HEK293 (cell line): Measurements from ENCODE around the gene CENPF.

Source experiments
- CTCF ChIA-PET: fragments of 350-600 bp; formaldehyde crosslinking; extraction: SDS; loops from one replicate; lab custom pipeline; 2021; ENCODE audit warnings: antibody characterized with exemption; lab: Yijun Ruan, JAX
- POLR2A ChIA-PET: fragments of 300-600 bp; formaldehyde crosslinking; extraction: SDS; loops from one replicate; lab custom pipeline; 2020; ENCODE audit warnings: antibody characterized with exemption, inconsistent platforms; lab: Yijun Ruan, JAX
- H3K27ac ChIP-seq: fragments of 200-500 bp; sonication (Bioruptor generic); 2 replicates; pipeline ENCODE4 v1.5.1; 2014; ENCODE audit warnings: low read depth, low read length, control low read depth, inconsistent platforms; ENCODE audit errors: extremely low read depth
- H3K36me3 ChIP-seq, 2 experiments: fragments of 200-500 bp in 1 of 2; sonication (Bioruptor generic) in 1 of 2; 1 replicate in 1 of 2; 2 replicates in 1 of 2; pipeline ENCODE4 v1.5.1; 2014 to 2017; ENCODE audit warnings: inconsistent platforms in 2 of 2, low read length in 2 of 2; ENCODE audit not compliant: control insufficient read depth in 2 of 2, insufficient read depth in 1 of 2
- H3K4me1 ChIP-seq: fragments of 200-500 bp; sonication (Bioruptor generic); 2 replicates; pipeline ENCODE4 v1.5.1; 2014; ENCODE audit warnings: mild to moderate bottlenecking, low read length, inconsistent platforms; ENCODE audit not compliant: control insufficient read depth, insufficient read depth
- H3K4me3 ChIP-seq: 2 replicates; pipeline ENCODE4 v1.5.1; 2011; ENCODE audit warnings: low read depth, mild to moderate bottlenecking, control low read depth, low read length, moderate library complexity
- H3K9me3 ChIP-seq: fragments of 200-500 bp; sonication (Bioruptor generic); 2 replicates; pipeline ENCODE4 v1.5.1; 2014; ENCODE audit warnings: low read depth, low read length, inconsistent platforms; ENCODE audit not compliant: control insufficient read depth, insufficient read depth
- BCL11B ChIP-seq: fragments of 450-650 bp; formaldehyde crosslinking; IDR thresholded peaks from 2 replicates; pipeline ENCODE4 v1.5.1; 2016; ENCODE audit warnings: low read depth, missing biosample characterization, missing genetic modification characterization
- GLIS1 ChIP-seq: fragments of 450-650 bp; formaldehyde crosslinking; IDR thresholded peaks from 2 replicates; pipeline ENCODE4 v1.5.1; 2016; ENCODE audit warnings: missing biosample characterization, missing genetic modification characterization
- PATZ1 ChIP-seq: fragments of 450-650 bp; formaldehyde crosslinking; IDR thresholded peaks from 2 replicates; pipeline ENCODE4 v1.5.1; 2016; ENCODE audit warnings: missing biosample characterization, missing genetic modification characterization
- YY2 ChIP-seq: fragments of 450-650 bp; formaldehyde crosslinking; IDR thresholded peaks from 2 replicates; pipeline ENCODE4 v1.5.1; 2016; ENCODE audit warnings: missing biosample characterization, missing genetic modification characterization
- ZBTB11 ChIP-seq: fragments of 450-650 bp; formaldehyde crosslinking; conservative IDR thresholded peaks from 2 replicates; pipeline ENCODE4 v1.5.1; 2016; ENCODE audit warnings: low read depth, missing biosample characterization, missing genetic modification characterization
- ZBTB21 ChIP-seq: fragments of 450-650 bp; formaldehyde crosslinking; IDR thresholded peaks from 2 replicates; pipeline ENCODE4 v1.5.1; 2017; ENCODE audit warnings: missing biosample characterization, missing genetic modification characterization
- ZNF121 ChIP-seq: fragments of 450-650 bp; formaldehyde crosslinking; IDR thresholded peaks from 2 replicates; pipeline ENCODE4 v1.5.1; 2016; ENCODE audit warnings: missing biosample characterization, missing genetic modification characterization
- ZNF133 ChIP-seq: fragments of 450-650 bp; formaldehyde crosslinking; IDR thresholded peaks from 2 replicates; pipeline ENCODE4 v1.5.1; 2016; ENCODE audit warnings: missing biosample characterization, missing genetic modification characterization
- ZNF169 ChIP-seq: fragments of 450-650 bp; formaldehyde crosslinking; IDR thresholded peaks from 2 replicates; pipeline ENCODE4 v1.5.1; 2016; ENCODE audit warnings: missing biosample characterization, missing genetic modification characterization
- ZNF19 ChIP-seq: fragments of 450-650 bp; formaldehyde crosslinking; IDR thresholded peaks from 2 replicates; pipeline ENCODE4; 2016; ENCODE audit warnings: missing biosample characterization, missing genetic modification characterization, low read depth
- ZNF23 ChIP-seq: fragments of 450-650 bp; formaldehyde crosslinking; IDR thresholded peaks from 2 replicates; pipeline ENCODE4 v1.5.1; 2016; ENCODE audit warnings: missing biosample characterization, missing genetic modification characterization, borderline replicate concordance
- ZNF280C ChIP-seq: fragments of 450-650 bp; formaldehyde crosslinking; IDR thresholded peaks from 2 replicates; pipeline ENCODE4 v1.5.1; 2016; ENCODE audit warnings: missing biosample characterization, missing genetic modification characterization
- ZNF335 ChIP-seq: fragments of 450-650 bp; formaldehyde crosslinking; conservative IDR thresholded peaks from 2 replicates; pipeline ENCODE4 v1.5.1; 2016; ENCODE audit warnings: missing biosample characterization, missing genetic modification characterization
- ZNF354C ChIP-seq: fragments of 450-650 bp; formaldehyde crosslinking; IDR thresholded peaks from 2 replicates; pipeline ENCODE4 v1.5.1; 2016; ENCODE audit warnings: missing biosample characterization, missing genetic modification characterization, low read depth, borderline replicate concordance
- ZNF37A ChIP-seq: fragments of 450-650 bp; IDR thresholded peaks from 2 replicates; pipeline ENCODE4 v1.5.1; 2018; ENCODE audit warnings: missing biosample characterization, missing genetic modification characterization
- ZNF48 ChIP-seq: fragments of 450-650 bp; formaldehyde crosslinking; IDR thresholded peaks from 2 replicates; pipeline ENCODE4 v1.5.1; 2016; ENCODE audit warnings: missing biosample characterization, missing genetic modification characterization
- ZNF629 ChIP-seq: fragments of 450-650 bp; formaldehyde crosslinking; IDR thresholded peaks from 2 replicates; pipeline ENCODE4 v1.5.1; 2017; ENCODE audit warnings: missing biosample characterization, missing genetic modification characterization
- ZNF654 ChIP-seq: fragments of 450-650 bp; formaldehyde crosslinking; IDR thresholded peaks from 2 replicates; pipeline ENCODE4 v1.5.1; 2016; ENCODE audit warnings: low read depth, missing biosample characterization, missing genetic modification characterization
- ZNF692 ChIP-seq: fragments of 450-650 bp; formaldehyde crosslinking; IDR thresholded peaks from 2 replicates; pipeline ENCODE4 v1.5.1; 2016; ENCODE audit warnings: missing biosample characterization, missing genetic modification characterization
- ZNF776 ChIP-seq: fragments of 450-650 bp; formaldehyde crosslinking; IDR thresholded peaks from 2 replicates; pipeline ENCODE4 v1.5.0; 2017; ENCODE audit warnings: missing biosample characterization, missing genetic modification characterization, borderline replicate concordance
- ZNF791 ChIP-seq: fragments of 450-650 bp; formaldehyde crosslinking; IDR thresholded peaks from 2 replicates; pipeline ENCODE4 v1.5.1; 2016; ENCODE audit warnings: missing biosample characterization, missing genetic modification characterization

The CENPF gene

GRCh38 chr1:214579183-214579582, 23.8 kb upstream of the CENPF start (continued):
- TF ChIP-seq ZNF169 (tag by site-specific recombination) (no peak), ZNF121 (no peak)
- TF ChIP-seq, all 188 proteins: peak for 0

- ChIA-PET POLR2A (interaction anchor here (0.8 kb wide), 1 partner anchor 89 kb away, joined by 6 read pairs; no protein-coding TSS in a partner anchor), CTCF (interaction anchor here (0.6 to 19.1 kb wide), 7 partner anchors 89 to 1617 kb away, joined by 3 to 404 read pairs (median 5); no protein-coding TSS in a partner anchor)
- H3K4me1 ChIP-seq: no peaks in the 10 kb centered on the region
- no peak for TF ChIP-seq ZNF48
- no peak for TF ChIP-seq ZBTB21
- no peak for TF ChIP-seq ZNF791 (tag by site-specific recombination)
- no peak for TF ChIP-seq ZNF23
- TF ChIP-seq ZBTB11 (tag by site-specific recombination): no peak
- TF ChIP-seq ZNF692 (tag by site-specific recombination): peak; percentile 55
- TF ChIP-seq ZNF133 (tag by site-specific recombination): no peak
- no peak for TF ChIP-seq YY2 (tag by site-specific recombination)
- TF ChIP-seq ZNF654 (tag by site-specific recombination): no peak
- 0 out of 2 replicates have a peak, but pooled peaks have one; percentile 39 for TF ChIP-seq GLIS1 (tag by site-specific recombination)
- TF ChIP-seq ZNF335 (tag by site-specific recombination): peak; percentile 11; the same call in 1 of the 2 replicates
- TF ChIP-seq ZNF280C: no peak
- H3K9me3 ChIP-seq: no peaks in the 10 kb centered on the region
- H3K36me3 ChIP-seq: no peaks in the 10 kb centered on the region
- no peak overlapping the region for H3K27ac ChIP-seq
- no peak overlapping the region for H3K4me3 ChIP-seq
Measured at GRCh38 chr1:214581785-214582184, 21.2 kb upstream of the CENPF start.

GRCh38 chr1:214582289-214582891, 20.6 kb upstream of the CENPF start:
- Histone ChIP-seq H3K4me1 (no peaks in the 10 kb centered on the region), H3K4me3 (no peak overlapping the region), H3K9me3 (no peaks in the 10 kb centered on the region), H3K36me3 (no peaks in the 10 kb centered on the region), H3K27ac (no peak overlapping the region)
- CTCF ChIA-PET: interaction anchor here (0.6 to 19.1 kb wide), 8 partner anchors 193 to 1617 kb away, joined by 3 to 404 read pairs (median 4); no protein-coding TSS in a partner anchor
- POLR2A ChIA-PET: no interaction called here
- no peak for TF ChIP-seq PATZ1 (tag by site-specific recombination)
- no peak for TF ChIP-seq ZNF37A (tag by site-specific recombination)
- no peak for TF ChIP-seq ZNF776 (tag by site-specific recombination)
- TF ChIP-seq BCL11B (tag by site-specific recombination): no peak
- TF ChIP-seq ZNF19: no peak
- no peak for TF ChIP-seq ZNF629 (tag by site-specific recombination)
- no peak for TF ChIP-seq ZNF354C (tag by site-specific recombination)
- no peak for TF ChIP-seq ZNF692 (tag by site-specific recombination)
